ENCODE data around the gene RMND5B.
"Not testable (repeated sequence)": the region's sequence is repeated elsewhere in the genome, so short reads cannot be mapped to it uniquely, and the experiment has no call there.

RMND5B gene

GRCh38 chr5:178192244-178192643 is 61.4 kb downstream of the RMND5B start:
- no peak overlapping the region for H3K27ac Mint-ChIP-seq
- H3K9me3 Mint-ChIP-seq = no peaks in the 10 kb centered on the region
- H3K4me3 Mint-ChIP-seq = no peak overlapping the region
- H3K36me3 Mint-ChIP-seq (ENCODE audit: low read depth) = no peaks in the 10 kb centered on the region
- no peak for DNase-seq
- H3K27me3 Mint-ChIP-seq = peaks cover 34% of the 10 kb centered on the region
- peaks cover 17% of the 10 kb centered on the region for H3K4me1 Mint-ChIP-seq (ENCODE audit: low read depth)

- H3K4me1 Mint-ChIP-seq (ENCODE audit: low read depth) = peaks cover 17% of the 10 kb centered on the region
- no peaks in the 10 kb centered on the region for H3K9me3 Mint-ChIP-seq
- DNase-seq = no peak
- H3K27ac Mint-ChIP-seq = no peak overlapping the region
- peaks cover 34% of the 10 kb centered on the region for H3K27me3 Mint-ChIP-seq
- no peak overlapping the region for H3K4me3 Mint-ChIP-seq
- no peaks in the 10 kb centered on the region for H3K36me3 Mint-ChIP-seq (ENCODE audit: low read depth)
These were observed 62.0 kb downstream of the RMND5B start for GRCh38 chr5:178192787-178193186.

GRCh38 chr5:178193251-178193809 is 62.5 kb downstream of the RMND5B start:
- no peak for DNase-seq
- no peak overlapping the region for H3K27ac Mint-ChIP-seq

GRCh38 chr5:178194026-178194425 is 63.2 kb downstream of the RMND5B start:
- no peaks in the 10 kb centered on the region for H3K9me3 Mint-ChIP-seq

More at GRCh38 chr5:178193251-178193809, 62.5 kb downstream of the RMND5B start:
- H3K27me3 Mint-ChIP-seq = peaks cover 33% of the 10 kb centered on the region
- no peaks in the 10 kb centered on the region for H3K9me3 Mint-ChIP-seq
- peaks cover 17% of the 10 kb centered on the region for H3K4me1 Mint-ChIP-seq (ENCODE audit: low read depth)
- H3K36me3 Mint-ChIP-seq (ENCODE audit: low read depth) = no peaks in the 10 kb centered on the region
- no peak overlapping the region for H3K4me3 Mint-ChIP-seq

GRCh38 chr5:178196281-178196812 is 65.5 kb downstream of the RMND5B start:
- Mint-ChIP-seq H3K27me3 (peaks cover 25% of the 10 kb centered on the region), H3K9me3 (no peaks in the 10 kb centered on the region), H3K4me3 (no peak overlapping the region), H3K36me3 (ENCODE audit: low read depth) (no peaks in the 10 kb centered on the region), H3K27ac (no peak overlapping the region), H3K4me1 (ENCODE audit: low read depth) (peaks cover 17% of the 10 kb centered on the region)
- DNase-seq = no peak

More at GRCh38 chr5:178194026-178194425, 63.2 kb downstream of the RMND5B start:
- Mint-ChIP-seq H3K4me1 (ENCODE audit: low read depth) (peaks cover 17% of the 10 kb centered on the region), H3K36me3 (ENCODE audit: low read depth) (no peaks in the 10 kb centered on the region), H3K4me3 (no peak overlapping the region), H3K27me3 (peaks cover 28% of the 10 kb centered on the region), H3K27ac (no peak overlapping the region)
- no peak for DNase-seq

GRCh38 chr5:178196986-178197385 is 66.2 kb downstream of the RMND5B start:
- no peak overlapping the region for H3K4me3 Mint-ChIP-seq
- DNase-seq = no peak
- no peaks in the 10 kb centered on the region for H3K36me3 Mint-ChIP-seq (ENCODE audit: low read depth)
- H3K4me1 Mint-ChIP-seq (ENCODE audit: low read depth) = peaks cover 17% of the 10 kb centered on the region
- no peak overlapping the region for H3K27ac Mint-ChIP-seq
- H3K27me3 Mint-ChIP-seq = peaks cover 23% of the 10 kb centered on the region
- no peaks in the 10 kb centered on the region for H3K9me3 Mint-ChIP-seq

- peak; percentile 11 for DNase-seq
- Mint-ChIP-seq H3K27me3 (peaks cover 16% of the 10 kb centered on the region), H3K4me1 (ENCODE audit: low read depth) (peaks cover 15% of the 10 kb centered on the region)
- not testable (repeated sequence) for H3K9me3 Mint-ChIP-seq; H3K27ac Mint-ChIP-seq; H3K4me3 Mint-ChIP-seq; H3K36me3 Mint-ChIP-seq (ENCODE audit: low read depth)
These were observed 67.3 kb downstream of the RMND5B start for GRCh38 chr5:178198151-178198550.

- peak; percentile 9 for DNase-seq
- Mint-ChIP-seq H3K36me3 (ENCODE audit: low read depth) (no peaks in the 10 kb centered on the region), H3K4me3 (no peak overlapping the region), H3K9me3 (no peaks in the 10 kb centered on the region), H3K27ac (no peak overlapping the region), H3K27me3 (peaks cover 11% of the 10 kb centered on the region), H3K4me1 (ENCODE audit: low read depth) (peaks cover 11% of the 10 kb centered on the region)
These were observed 67.9 kb downstream of the RMND5B start for GRCh38 chr5:178198706-178199105.

GRCh38 chr5:178199581-178200434 is 69.0 kb downstream of the RMND5B start:
- Mint-ChIP-seq H3K36me3 (ENCODE audit: low read depth) (peaks cover 4% of the 10 kb centered on the region), H3K4me1 (ENCODE audit: low read depth) (peaks cover 6% of the 10 kb centered on the region), H3K9me3 (no peaks in the 10 kb centered on the region), H3K4me3 (no peak overlapping the region), H3K27me3 (peaks cover 2% of the 10 kb centered on the region), H3K27ac (no peak overlapping the region)
- DNase-seq = peak; percentile 17
